GM10248 (cell line): Measurements from ENCODE around the gene ECE2.

Experiments used
- CTCF ChIA-PET: fragments of 300-600 bp; sonication (Branson Sonifier 250); formaldehyde crosslinking; extraction: SDS; loops from one replicate; lab custom pipeline; 2021; ENCODE audit warnings: antibody characterized with exemption; lab: Yijun Ruan, JAX
- POLR2A ChIA-PET: fragments of 350-650 bp; sonication (Branson Sonifier 250); formaldehyde crosslinking; extraction: SDS; loops from one replicate; lab custom pipeline; 2020; ENCODE audit warnings: antibody characterized with exemption; lab: Yijun Ruan, JAX
- DNase-seq: peaks from one replicate; pipeline ENCODE4 v3.0.0; 2012; ENCODE audit errors: extremely low spot score
- TF ChIP-seq, protein P1 (sequence below): IDR thresholded peaks from 2 replicates; pipeline ENCODE4 v1.5.1; 2012; ENCODE audit warnings: mild to moderate bottlenecking, low read depth; ENCODE audit errors: extremely low read depth, missing control alignments, control extremely low read depth

ECE2 gene

DNA sequence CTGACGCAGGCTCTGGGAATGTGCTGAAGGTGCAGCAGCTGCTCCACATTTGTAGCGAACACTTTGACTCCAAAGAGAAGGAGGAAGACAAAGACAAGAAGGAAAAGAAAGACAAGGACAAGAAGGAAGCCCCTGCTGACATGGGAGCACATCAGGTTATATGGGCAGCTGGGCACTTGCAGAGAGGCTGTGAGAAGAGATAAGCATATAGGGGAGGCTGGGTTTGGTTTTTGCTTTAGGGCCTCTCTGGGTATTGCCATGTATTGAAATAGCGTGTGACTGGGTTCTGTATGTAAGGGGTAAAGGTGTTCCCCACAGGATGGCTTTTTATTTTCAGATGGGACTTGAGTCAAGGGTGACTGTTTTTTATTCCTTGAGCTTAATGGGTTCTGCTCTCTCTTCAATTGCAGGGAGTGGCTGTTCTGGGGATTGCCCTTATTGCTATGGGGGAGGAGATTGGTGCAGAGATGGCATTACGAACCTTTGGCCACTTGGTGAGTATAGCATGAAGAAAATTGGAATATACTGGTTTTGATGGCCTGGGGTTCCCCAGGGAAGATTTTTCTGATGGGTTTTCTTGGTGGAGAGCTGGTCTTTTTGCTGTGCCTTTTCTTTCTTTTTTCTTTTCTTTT is 30.6 kb downstream of the ECE2 start:
- TF ChIP-seq, protein P1, sequence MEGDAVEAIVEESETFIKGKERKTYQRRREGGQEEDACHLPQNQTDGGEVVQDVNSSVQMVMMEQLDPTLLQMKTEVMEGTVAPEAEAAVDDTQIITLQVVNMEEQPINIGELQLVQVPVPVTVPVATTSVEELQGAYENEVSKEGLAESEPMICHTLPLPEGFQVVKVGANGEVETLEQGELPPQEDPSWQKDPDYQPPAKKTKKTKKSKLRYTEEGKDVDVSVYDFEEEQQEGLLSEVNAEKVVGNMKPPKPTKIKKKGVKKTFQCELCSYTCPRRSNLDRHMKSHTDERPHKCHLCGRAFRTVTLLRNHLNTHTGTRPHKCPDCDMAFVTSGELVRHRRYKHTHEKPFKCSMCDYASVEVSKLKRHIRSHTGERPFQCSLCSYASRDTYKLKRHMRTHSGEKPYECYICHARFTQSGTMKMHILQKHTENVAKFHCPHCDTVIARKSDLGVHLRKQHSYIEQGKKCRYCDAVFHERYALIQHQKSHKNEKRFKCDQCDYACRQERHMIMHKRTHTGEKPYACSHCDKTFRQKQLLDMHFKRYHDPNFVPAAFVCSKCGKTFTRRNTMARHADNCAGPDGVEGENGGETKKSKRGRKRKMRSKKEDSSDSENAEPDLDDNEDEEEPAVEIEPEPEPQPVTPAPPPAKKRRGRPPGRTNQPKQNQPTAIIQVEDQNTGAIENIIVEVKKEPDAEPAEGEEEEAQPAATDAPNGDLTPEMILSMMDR: no peak
- CTCF ChIA-PET: interaction anchor here (1.0 to 1.7 kb wide), 4 partner anchors 14 to 508 kb away, joined by 3 to 7 read pairs (median 4); no protein-coding TSS in a partner anchor
- DNase-seq: no peak
- POLR2A ChIA-PET: no interaction called here

DNA sequence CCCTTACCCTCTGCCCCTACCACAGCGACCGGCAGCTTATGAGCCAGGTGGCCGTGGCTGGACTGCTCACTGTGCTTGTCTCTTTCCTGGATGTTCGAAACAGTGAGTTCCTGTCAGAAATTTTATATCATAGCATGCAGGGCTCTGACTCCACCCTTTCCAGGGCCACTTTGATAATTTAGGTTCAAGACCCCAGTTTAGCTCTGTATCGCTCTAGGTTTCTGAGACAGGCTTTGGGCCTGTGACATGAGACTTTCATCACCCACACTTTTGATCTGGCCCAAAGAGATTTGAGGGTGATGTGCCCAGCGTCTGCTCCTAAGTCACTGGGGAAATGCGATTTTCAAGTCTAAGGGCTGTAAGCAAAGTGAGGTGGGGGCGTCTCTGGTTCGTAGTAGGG is 32.1 kb downstream of the ECE2 start:
- DNase-seq: no peak
- CTCF ChIA-PET: no interaction called here
- POLR2A ChIA-PET: no interaction called here
- TF ChIP-seq, protein P1: no peak

DNA sequence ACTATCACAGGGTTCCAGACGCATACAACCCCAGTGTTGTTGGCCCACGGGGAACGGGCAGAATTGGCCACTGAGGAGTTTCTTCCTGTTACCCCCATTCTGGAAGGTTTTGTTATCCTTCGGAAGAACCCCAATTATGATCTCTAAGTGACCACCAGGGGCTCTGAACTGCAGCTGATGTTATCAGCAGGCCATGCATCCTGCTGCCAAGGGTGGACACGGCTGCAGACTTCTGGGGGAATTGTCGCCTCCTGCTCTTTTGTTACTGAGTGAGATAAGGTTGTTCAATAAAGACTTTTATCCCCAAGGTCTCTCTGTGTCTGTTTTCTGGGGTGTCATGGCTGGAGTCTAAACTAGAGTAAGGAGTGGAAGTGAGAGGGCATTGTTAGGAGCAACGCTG is 32.9 kb downstream of the ECE2 start:
- ChIA-PET POLR2A (no interaction called here), CTCF (no interaction called here)
- no peak for DNase-seq
- TF ChIP-seq, protein P1: no peak

DNA sequence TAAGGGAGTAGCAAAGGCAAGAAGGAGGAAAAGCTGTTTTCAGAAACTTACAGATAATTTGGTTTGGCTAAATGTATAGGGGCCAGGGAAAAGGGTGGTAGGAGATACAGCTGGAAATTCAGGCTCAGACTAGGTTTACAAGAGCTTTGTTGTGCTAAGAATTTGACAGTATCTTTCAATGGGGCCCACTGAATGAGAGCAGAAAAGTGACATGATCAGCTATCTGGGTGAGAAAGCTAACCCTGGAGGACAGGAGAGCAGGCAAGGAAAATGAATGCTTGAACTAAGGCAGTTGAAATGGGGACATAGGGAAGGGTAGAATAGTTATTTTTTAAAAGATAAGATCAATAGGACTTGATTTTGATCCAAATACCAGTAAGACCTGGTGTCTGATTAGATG is 35.8 kb downstream of the ECE2 start:
- CTCF ChIA-PET: interaction anchor here (0.8 to 1.3 kb wide), 4 partner anchors 8 to 121 kb away, joined by 3 read pairs; no protein-coding TSS in a partner anchor
- POLR2A ChIA-PET: no interaction called here
- TF ChIP-seq, protein P1: no peak
- DNase-seq: no peak

DNA sequence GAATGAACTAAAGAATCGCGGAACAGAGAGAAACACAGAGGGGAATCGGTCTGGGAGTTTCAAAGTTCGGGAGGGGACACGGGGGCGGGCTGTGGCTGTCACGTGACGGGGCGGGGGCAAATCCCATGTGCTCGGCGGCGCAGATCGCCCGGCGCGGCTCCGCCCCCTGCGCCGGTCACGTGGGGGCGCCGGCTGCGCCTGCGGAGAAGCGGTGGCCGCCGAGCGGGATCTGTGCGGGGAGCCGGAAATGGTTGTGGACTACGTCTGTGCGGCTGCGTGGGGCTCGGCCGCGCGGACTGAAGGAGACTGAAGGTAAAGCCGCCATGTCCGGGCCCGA is 38.5 kb downstream of the ECE2 start, which contains the start of gene EIF4G1:
Gene EIF4G1 (plus strand): TSS at position 244 of the 337 bp plus-strand sequence. CDS start 1,191 bp downstream, outside the sequence.
- CTCF ChIA-PET: no interaction called here
- DNase-seq: peak; percentile 99
- POLR2A ChIA-PET: no interaction called here
- TF ChIP-seq, protein P1: no peak

DNA sequence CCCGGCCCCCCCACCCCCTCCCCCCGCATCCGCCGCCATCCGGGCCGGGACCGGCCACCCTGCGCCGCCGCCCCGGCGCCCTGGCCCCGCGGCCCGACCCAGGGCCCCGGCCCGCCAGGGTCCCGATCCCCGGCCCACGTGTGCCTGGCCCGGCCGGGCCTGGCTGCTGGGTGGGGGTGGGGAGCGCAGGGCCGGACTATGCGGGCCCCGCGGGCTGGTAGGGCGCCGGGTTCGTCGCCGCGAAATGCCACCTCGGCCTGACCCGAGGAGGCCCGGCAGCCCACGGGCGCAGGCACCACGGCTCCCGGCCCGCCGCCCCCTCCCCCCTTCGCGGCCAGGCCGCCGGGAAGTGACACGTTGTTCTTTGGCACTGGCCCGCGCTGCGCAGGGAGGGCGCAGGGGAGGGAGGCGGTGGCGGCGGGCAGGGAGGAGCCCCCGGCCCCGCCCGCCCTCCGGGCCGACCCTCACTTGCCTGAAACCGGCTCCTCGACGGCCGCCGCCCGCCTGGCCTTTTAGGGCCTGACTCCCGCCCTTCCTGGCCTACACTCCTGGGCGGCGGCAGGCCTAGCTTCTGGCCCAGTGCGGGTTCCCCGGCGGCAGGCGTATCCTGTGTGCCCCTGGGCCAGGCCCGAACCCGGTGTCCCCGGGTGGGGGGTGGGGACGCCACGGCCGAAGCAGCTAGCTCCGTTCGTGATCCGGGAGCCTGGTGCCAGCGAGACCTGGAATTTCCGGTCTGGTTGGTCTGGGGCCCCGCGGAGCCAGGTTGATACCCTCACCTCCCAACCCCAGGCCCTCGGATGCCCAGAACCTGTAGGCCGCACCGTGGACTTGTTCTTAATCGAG is 39.1 kb downstream of the ECE2 start:
- ChIA-PET CTCF (interaction anchor here (1.3 to 1.5 kb wide), 2 partner anchors 12 to 87 kb away, joined by 3 to 5 read pairs; no protein-coding TSS in a partner anchor), POLR2A (interaction anchor here (1.0 kb wide), 2 partner anchors 9 to 20 kb away, joined by 3 to 6 read pairs; no protein-coding TSS in a partner anchor)
- peak; percentile 60 for DNase-seq

More for the DNA sequence above, 39.1 kb downstream of the ECE2 start:
- TF ChIP-seq, protein P1: no peak
